Stimulated activated CD4-positive, alpha-beta T cell treated with anti-CD3 and anti-CD28 coated beads, TNF-alpha, amount 100 ng/mL, for 1 hour (primary cell): ENCODE data around the gene CUEDC2.
A peak's percentile ranks its signal among the peaks of the same experiment; 100 is the strongest.

Source experiments
- DNase-seq, 3 donors: peaks; one replicate each; pipeline ENCODE4 v3.0.0-alpha.2; 2020; ENCODE audit warnings: low read depth in 3 of 3, low spot score in 1 of 3

CUEDC2 gene

GRCh38 chr10:102425444-102425843 lies 6.9 kb downstream of the CUEDC2 start:
- DNase-seq = no peak

DNA sequence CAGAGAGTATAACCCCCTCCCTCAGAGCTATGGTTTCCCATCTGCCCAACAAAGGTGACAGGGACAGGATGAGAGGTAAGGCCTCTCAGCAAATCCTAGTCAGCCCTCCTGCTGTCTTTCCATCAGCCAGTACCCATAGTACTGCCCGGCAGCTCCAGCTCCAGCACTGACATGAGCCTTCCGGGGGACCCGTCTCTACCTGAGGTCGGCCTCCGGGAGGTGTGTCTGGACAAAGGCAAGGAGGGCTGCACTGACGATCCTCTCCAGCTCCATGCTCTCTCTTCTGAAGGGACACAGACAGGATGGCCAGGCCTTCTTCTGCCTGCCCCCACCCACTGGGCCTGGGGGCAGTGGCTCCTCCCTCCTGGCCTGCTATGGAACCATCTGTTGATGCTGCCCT lies 7.5 kb downstream of the CUEDC2 start:
- DNase-seq = no peak

DNA sequence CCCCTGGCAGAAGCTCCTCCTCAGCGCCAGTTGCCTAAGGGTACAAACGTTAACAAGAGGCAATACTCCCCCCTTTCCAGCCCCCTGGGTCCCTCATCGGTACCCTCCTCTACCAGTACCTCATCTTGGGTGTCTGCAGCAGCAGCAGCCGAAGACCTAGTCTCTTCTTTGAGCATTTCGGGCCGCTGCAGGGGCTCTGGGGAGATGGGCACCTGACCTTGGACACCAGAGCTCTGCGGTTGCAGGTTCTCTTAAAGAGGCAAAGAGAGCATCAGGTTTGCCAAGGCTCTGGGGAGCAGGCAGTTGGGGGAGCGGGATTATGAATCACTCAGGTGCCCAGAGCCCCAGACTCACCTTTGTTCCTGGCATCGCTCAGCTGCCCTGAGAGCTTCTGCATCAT lies 8.2 kb downstream of the CUEDC2 start:
- no peak for DNase-seq

- DNase-seq = no peak
These were observed 8.9 kb downstream of the CUEDC2 start for GRCh38 chr10:102423372-102423968.

DNA sequence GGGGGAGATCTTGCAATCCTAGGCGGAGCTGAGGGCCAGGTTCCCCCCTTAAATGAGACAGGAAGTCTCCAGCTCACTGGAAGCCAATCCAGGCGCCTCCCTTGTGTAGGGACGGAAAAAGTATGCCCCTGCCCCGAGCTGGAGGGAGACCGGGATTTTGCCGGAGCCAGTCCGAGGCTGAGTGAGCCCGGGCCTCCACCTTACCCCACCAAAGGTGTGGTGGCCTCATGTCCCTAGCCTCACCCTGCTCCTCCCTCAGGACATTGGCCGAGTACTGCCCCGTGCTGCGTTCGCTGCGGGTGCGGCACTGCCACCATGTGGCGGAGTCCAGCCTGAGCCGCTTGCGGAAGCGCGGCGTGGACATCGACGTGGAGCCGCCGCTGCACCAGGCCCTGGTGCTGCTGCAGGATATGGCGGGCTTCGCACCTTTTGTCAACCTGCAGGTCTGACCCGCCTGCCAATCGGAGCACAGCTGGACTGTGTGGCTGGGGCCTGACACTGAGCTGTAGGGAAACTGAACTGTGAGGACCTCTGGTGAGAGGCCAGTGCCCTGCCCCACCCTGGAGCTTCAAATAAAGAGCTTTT lies 9.7 kb downstream of the CUEDC2 start:
- DNase-seq = no peak

DNA sequence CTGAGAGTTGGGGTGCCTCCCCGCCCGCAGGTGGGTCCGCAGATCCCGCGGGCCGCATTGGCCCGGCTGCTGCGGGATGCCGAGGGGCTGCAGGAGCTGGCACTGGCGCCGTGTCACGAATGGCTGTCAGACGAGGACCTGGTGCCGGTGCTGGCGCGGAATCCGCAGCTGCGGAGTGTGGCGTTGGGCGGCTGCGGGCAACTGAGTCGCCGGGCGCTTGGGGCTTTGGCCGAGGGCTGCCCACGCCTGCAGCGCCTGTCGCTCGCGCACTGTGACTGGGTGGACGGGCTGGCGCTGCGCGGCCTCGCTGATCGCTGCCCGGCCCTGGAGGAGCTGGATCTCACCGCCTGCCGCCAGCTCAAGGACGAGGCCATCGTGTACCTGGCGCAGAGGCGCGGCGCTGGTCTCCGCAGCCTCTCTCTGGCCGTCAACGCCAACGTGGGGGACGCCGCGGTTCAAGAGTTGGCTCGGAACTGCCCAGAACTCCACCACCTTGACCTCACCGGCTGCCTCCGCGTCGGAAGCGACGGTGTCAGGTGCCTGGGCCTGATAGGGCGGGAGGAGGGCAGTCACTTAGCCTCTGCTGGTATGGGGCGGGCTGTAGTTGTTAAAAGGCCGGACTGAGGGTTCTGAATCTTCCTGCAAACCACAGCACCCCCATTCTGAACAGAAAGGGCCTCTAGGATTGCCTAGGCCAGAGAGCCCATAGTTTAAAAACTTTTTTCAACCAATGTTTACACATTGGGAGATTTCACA lies 10.4 kb downstream of the CUEDC2 start:
- no peak for DNase-seq

GRCh38 chr10:102421507-102421756 lies 10.9 kb downstream of the CUEDC2 start:
- no peak for DNase-seq

- DNase-seq = peak; percentile 90 to 92 (median 91)
These were observed 11.5 kb downstream of the CUEDC2 start, which contains the start of gene FBXL15 for GRCh38 chr10:102420714-102421506. Gene FBXL15 (plus strand): TSS chr10:102420836. CDS start chr10:102421130, 294 bp downstream.

- no peak for DNase-seq
These were observed 12.1 kb downstream of the CUEDC2 start for GRCh38 chr10:102420181-102420713.

DNA sequence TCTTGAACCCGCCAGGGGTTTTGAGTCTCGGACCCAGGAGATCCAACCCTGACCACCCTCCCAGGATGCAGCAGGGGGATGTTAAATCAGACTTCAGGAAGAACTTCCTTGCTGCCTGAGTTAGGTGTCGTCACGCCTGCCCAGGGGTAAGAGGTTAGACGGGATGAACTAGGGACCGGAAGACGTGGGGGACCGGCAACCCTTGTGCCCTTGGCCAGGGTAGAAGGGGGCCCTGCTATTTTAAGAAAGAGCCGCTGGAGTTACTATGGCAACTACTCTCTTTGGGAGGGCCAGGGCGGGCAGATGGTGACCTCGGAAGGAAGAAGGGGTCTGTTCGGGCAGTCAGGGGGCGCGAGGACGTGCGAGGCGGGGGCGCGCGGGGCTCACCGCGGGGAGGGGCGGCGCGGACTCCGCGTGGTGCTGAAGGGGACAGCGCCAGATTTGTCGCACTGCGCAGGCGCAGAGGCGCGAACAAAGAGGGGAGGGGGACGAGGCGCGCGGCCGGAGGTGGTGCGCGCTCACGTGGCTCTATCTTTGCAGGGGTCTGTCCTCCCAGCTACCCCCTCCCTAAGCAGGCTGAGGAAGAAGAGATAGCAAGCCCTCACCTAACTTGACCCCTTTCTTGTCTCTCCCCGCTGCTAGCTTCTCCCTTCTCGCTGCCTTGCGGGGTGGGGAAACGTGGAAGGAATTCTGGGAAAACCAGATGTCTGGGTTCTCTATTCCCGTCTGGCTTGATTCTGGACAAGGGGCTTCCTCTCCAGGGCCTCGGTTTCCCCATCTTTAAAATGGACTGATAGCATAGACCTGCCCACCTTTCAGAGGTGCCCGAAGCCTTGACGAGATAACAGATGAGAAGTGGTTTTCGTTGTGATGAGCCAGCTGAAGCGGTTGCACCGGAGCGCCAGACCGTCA lies 12.8 kb downstream of the CUEDC2 start:
- DNase-seq = peak in 1 of 3 donors; percentile 64

GRCh38 chr10:102418622-102419268 lies 13.6 kb downstream of the CUEDC2 start, which contains the start of gene PSD:
Gene PSD (minus strand): TSS chr10:102418785. CDS start chr10:102417038, 1,747 bp downstream.
- no peak for DNase-seq

DNA sequence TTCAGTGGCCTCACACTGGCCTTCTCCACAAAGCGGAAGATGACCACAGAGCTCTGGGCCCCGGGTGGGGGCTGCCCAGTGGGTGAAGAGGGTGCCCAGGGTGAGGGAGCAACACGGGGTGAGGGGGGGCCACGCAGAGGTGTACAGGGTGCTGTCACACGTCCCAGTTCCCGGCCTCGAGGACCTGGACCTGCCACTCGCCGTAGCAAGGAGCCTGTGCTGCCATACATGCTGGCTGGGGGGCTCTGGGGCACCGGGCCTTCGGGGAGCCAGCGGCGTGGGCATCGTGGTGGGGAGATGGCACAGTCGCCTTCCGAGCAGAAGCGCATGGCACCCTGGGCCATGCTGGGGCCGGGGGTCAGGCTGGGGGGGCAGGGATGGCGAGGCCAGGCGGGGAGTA lies 15.7 kb downstream of the CUEDC2 start:
- DNase-seq = no peak

GRCh38 chr10:102416283-102416682 lies 16.1 kb downstream of the CUEDC2 start:
- DNase-seq = no peak

- no peak for DNase-seq
These were observed 17.6 kb downstream of the CUEDC2 start for GRCh38 chr10:102414749-102415148.

- DNase-seq = no peak
These were observed 18.4 kb downstream of the CUEDC2 start for GRCh38 chr10:102413806-102414561.

DNA sequence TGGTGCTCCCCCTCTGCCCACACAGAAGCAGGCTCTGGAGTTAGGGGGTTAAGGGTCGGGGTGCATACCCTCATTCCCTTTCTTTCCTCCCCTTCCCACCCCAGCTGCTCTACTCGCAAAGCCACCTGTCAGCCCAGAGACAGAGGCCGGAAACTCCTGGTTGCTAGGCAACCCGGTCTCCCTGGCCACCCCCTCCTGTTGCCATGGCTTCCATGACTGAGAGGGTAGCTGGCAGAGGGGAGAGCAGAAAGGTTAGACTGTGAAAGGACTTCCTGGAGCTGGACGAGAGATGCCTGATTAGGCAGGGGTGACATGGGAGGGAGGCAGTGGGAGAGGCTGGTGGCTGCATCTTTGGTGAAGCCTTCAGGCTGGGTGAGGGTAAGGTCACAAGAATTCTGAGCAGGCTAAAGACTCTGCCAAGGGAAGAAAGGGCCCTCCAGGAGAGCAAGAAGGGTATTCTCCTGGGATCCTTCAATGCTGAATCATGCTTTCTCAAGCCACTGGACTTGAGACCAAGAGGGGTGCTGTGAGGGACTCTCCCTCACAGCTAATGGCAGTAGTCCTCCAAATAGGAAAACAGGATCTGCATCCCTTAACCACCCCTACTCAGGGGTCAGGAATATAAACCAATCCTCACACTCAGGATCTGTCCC lies 19.2 kb downstream of the CUEDC2 start:
- no peak for DNase-seq

GRCh38 chr10:102412293-102412692 lies 20.1 kb downstream of the CUEDC2 start:
- no peak for DNase-seq

DNA sequence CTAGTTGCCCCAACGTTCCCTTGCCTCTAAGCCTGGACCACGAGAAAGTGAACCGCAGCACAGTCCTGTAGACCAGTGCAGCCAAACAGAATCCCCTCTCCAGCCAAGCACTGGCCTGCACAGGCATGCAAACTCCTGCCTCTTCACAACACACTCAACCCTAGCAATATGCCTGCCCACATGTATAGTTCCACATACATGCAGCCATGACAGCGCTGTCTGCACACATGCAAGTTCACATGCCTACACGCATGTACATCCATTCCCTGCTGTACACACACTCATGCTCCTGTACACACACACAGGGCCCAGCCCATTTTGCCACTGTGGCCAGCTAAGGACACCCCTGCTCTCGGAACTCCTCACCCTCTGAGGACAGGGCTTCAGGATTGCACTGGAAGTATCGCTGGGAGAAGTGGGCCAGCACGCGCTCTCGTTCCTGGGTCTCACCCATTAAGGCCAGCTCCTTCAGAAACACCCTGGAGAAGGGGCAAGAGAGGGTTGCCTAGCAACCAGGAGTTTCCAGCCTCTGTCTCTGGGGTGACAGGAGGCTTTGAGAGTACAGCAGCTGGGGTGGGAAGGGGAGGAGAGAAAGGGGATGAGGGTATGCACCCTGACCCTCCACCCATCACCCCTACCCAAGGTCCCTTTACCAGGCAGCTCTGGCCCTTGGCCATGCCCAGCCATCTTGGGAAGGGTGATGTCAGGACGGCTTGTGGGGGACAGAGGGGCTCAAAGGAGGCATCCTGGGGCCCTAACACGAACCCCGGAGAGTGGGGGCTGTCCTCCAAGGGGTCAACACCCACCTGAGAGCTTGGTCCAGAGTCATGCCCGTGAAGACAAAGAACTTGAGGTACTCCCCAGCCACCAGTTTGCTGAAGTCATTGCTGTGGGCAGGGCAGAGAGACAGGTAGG lies 20.8 kb downstream of the CUEDC2 start:
- no peak for DNase-seq
